Measurements from ENCODE around the gene ZMYND8. TPM values are rescaled to one million over a fixed set of nuclear protein-coding genes. Genes with fewer than 3 reads are reported as not detected.
"Not testable (repeated sequence)": the region's sequence is repeated elsewhere in the genome, so short reads cannot be mapped to it uniquely, and the experiment has no call there.

ZMYND8 gene
- total and polyA plus RNA-seq, 2 donors: 15.6 to 29.0 TPM

DNA sequence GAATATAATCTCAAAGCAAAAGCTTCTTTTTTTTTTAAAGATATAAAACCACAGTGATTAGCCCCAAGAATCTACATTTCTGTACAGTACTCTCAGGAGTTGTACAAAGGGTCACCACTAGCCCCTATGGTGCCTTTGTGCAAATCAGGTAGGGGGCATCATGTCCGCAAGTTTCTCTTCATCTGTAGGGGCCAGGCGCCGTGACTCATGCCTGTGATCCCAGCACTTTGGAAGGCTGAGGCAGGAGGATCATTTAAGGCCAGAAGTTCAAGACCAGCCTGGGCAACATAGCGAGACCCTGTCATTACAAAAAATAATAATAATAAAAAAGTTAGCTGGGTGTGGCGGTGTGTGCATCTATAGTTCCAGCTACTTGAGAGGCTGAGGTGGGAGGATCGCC is 63.9 kb downstream of the ZMYND8 start:
- H3K36me3 ChIP-seq (ENCODE audit: insufficient read depth): peaks cover 2% of the 10 kb centered on the region
- WGBS: 97% methylated on average over 6 of the region's 6 CpGs
- no peak for DNase-seq (ENCODE audit: extremely low spot score)

DNA sequence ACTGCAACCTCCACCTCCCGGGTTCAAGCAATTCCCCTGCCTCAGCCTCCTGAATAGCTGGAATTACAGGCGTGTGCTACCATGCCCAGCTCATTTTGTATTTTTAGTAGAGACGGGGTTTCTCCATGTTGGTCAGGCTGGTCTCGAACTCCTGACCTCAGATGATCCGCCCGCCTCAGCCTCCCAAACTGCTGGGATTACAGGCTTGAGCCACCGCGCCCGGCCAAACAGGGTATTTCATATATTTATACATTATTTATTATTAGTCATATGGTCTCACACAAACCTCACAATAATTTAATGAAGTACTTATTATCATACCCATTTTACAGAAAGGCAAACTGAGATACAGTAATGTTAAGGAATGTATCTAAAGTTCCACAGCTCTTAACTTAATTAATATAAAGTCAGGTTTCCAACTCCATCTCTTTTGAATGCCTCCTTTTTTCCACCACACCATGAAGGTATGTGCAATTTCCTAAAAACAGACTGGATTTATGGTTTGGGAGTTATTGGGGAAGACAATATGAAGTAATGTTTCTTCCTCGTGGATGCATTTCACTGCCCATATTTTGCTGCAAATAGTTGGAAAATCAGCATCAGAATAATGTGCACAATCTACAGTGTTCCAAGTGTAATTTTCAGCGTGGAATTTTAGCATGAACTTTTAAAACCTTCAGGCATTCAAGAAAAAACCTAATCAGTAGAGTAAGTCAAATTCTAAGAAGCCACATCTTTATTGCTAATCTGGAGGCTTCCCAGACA is 65.7 kb downstream of the ZMYND8 start:
- H3K27ac ChIP-seq (ENCODE audit: low read depth): no peak overlapping the region
- H3K36me3 ChIP-seq (ENCODE audit: insufficient read depth): peaks cover 2% of the 10 kb centered on the region
- H3K4me1 ChIP-seq (ENCODE audit: insufficient read depth): no peaks in the 10 kb centered on the region
- 93% methylated on average over 11 of the region's 11 CpGs for WGBS
- H3K4me3 ChIP-seq (ENCODE audit: low read depth, low read length): no peak overlapping the region
- no peak for DNase-seq (ENCODE audit: extremely low spot score)

More for the DNA sequence above, 63.9 kb downstream of the ZMYND8 start:
- H3K4me3 ChIP-seq (ENCODE audit: low read depth, low read length): no peak overlapping the region
- H3K27ac ChIP-seq (ENCODE audit: low read depth): no peak overlapping the region
- no peaks in the 10 kb centered on the region for H3K4me1 ChIP-seq (ENCODE audit: insufficient read depth)

- H3K36me3 ChIP-seq (ENCODE audit: insufficient read depth): peaks cover 2% of the 10 kb centered on the region
Measured at GRCh38 chr20:47290008-47290407, 66.5 kb downstream of the ZMYND8 start.

GRCh38 chr20:47289096-47289495 is 67.4 kb downstream of the ZMYND8 start:
- Histone ChIP-seq H3K4me3 (ENCODE audit: low read depth, low read length) (no peak overlapping the region), H3K27ac (ENCODE audit: low read depth) (no peak overlapping the region), H3K4me1 (ENCODE audit: insufficient read depth) (no peaks in the 10 kb centered on the region), H3K36me3 (ENCODE audit: insufficient read depth) (peaks cover 8% of the 10 kb centered on the region)
- WGBS: 92% methylated on average over 3 of the region's 3 CpGs
- DNase-seq (ENCODE audit: extremely low spot score): no peak

More at GRCh38 chr20:47290008-47290407, 66.5 kb downstream of the ZMYND8 start:
- 96% methylated on average over 3 of the region's 3 CpGs for WGBS
- Histone ChIP-seq H3K4me3 (ENCODE audit: low read depth, low read length) (no peak overlapping the region), H3K4me1 (ENCODE audit: insufficient read depth) (no peaks in the 10 kb centered on the region), H3K27ac (ENCODE audit: low read depth) (no peak overlapping the region)
- DNase-seq (ENCODE audit: extremely low spot score): no peak

GRCh38 chr20:47288530-47288929 is 68.0 kb downstream of the ZMYND8 start:
- not testable (repeated sequence) for H3K4me1 ChIP-seq (ENCODE audit: insufficient read depth); H3K4me3 ChIP-seq (ENCODE audit: low read depth, low read length); H3K27ac ChIP-seq (ENCODE audit: low read depth); H3K36me3 ChIP-seq (ENCODE audit: insufficient read depth); DNase-seq (ENCODE audit: extremely low spot score)
- WGBS: 96% methylated on average over 8 of the region's 8 CpGs

GRCh38 chr20:47287609-47288144 is 68.8 kb downstream of the ZMYND8 start:
- Histone ChIP-seq H3K36me3 (ENCODE audit: insufficient read depth) (peaks cover 6% of the 10 kb centered on the region), H3K4me3 (ENCODE audit: low read depth, low read length) (no peak overlapping the region), H3K27ac (ENCODE audit: low read depth) (no peak overlapping the region), H3K4me1 (ENCODE audit: insufficient read depth) (no peaks in the 10 kb centered on the region)
- no peak for DNase-seq (ENCODE audit: extremely low spot score)
- WGBS: 95% methylated on average over 6 of the region's 6 CpGs

DNA sequence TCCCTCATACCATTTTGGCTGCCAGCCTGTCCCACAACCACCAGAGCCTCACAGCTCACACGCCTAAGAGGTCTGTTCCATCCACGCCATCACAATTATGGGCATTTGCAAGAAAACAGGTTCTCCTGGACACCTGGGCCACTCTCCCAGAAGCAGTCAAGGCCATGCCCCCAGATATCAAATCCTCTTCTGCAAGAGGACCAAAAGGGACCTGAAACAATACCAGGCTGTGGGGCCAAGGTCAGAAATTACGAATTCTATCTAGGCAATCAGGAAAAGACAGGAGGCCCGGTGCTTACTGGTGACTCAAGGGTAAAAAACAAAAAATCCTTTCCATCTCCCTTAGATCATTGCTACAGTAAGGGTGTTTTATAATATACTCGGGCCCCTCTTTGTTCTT is 69.8 kb downstream of the ZMYND8 start:
- 90% methylated on average over 5 of the region's 5 CpGs for WGBS
- DNase-seq (ENCODE audit: extremely low spot score): no peak
- H3K27ac ChIP-seq (ENCODE audit: low read depth): no peak overlapping the region
- no peaks in the 10 kb centered on the region for H3K4me1 ChIP-seq (ENCODE audit: insufficient read depth)
- H3K36me3 ChIP-seq (ENCODE audit: insufficient read depth): peaks cover 6% of the 10 kb centered on the region
- no peak overlapping the region for H3K4me3 ChIP-seq (ENCODE audit: low read depth, low read length)

- DNase-seq (ENCODE audit: extremely low spot score): no peak
- 90% methylated on average over 4 of the region's 4 CpGs for WGBS
- Histone ChIP-seq H3K36me3 (ENCODE audit: insufficient read depth) (peaks cover 6% of the 10 kb centered on the region), H3K4me1 (ENCODE audit: insufficient read depth) (no peaks in the 10 kb centered on the region), H3K27ac (ENCODE audit: low read depth) (no peak overlapping the region), H3K4me3 (ENCODE audit: low read depth, low read length) (no peak overlapping the region)
Measured at GRCh38 chr20:47285189-47285588, 71.3 kb downstream of the ZMYND8 start.

DNA sequence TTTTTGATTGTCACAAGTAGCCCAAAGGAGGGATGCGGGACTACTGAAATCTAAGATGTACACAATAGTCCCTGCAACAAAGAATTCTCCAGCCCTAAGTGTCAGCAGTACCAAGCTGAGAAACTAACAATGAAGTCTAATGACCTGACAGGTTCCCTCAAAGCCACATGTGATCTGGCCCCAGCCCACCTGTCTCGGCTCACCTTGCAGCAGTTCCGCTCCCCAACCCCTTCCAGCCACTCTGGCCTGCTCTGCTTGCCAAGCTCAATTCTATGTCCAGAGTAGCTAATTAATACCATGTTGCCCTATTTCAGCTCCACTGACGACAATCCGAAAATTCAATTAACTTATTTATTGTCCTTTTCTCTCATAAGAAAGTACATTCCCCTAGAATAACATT is 72.1 kb downstream of the ZMYND8 start:
- WGBS: 99% methylated on average over 5 of the region's 5 CpGs
- no peaks in the 10 kb centered on the region for H3K4me1 ChIP-seq (ENCODE audit: insufficient read depth)
- peaks cover 6% of the 10 kb centered on the region for H3K36me3 ChIP-seq (ENCODE audit: insufficient read depth)
- H3K4me3 ChIP-seq (ENCODE audit: low read depth, low read length): no peak overlapping the region
- H3K27ac ChIP-seq (ENCODE audit: low read depth): no peak overlapping the region
- no peak for DNase-seq (ENCODE audit: extremely low spot score)

- Histone ChIP-seq H3K4me1 (ENCODE audit: insufficient read depth) (no peaks in the 10 kb centered on the region), H3K4me3 (ENCODE audit: low read depth, low read length) (no peak overlapping the region), H3K36me3 (ENCODE audit: insufficient read depth) (peaks cover 6% of the 10 kb centered on the region), H3K27ac (ENCODE audit: low read depth) (no peak overlapping the region)
- no peak for DNase-seq (ENCODE audit: extremely low spot score)
- 56% methylated on average over 3 of the region's 3 CpGs for WGBS
Measured at GRCh38 chr20:47283411-47283810, 73.1 kb downstream of the ZMYND8 start.

- Histone ChIP-seq H3K36me3 (ENCODE audit: insufficient read depth) (peaks cover 6% of the 10 kb centered on the region), H3K27ac (ENCODE audit: low read depth) (no peak overlapping the region), H3K4me3 (ENCODE audit: low read depth, low read length) (no peak overlapping the region), H3K4me1 (ENCODE audit: insufficient read depth) (no peaks in the 10 kb centered on the region)
- 93% methylated on average over 2 of the region's 2 CpGs for WGBS
- DNase-seq (ENCODE audit: extremely low spot score): no peak
Measured at GRCh38 chr20:47282864-47283263, 73.6 kb downstream of the ZMYND8 start.

GRCh38 chr20:47281376-47281775 is 75.1 kb downstream of the ZMYND8 start:
- 71% methylated on average over 4 of the region's 4 CpGs for WGBS
- no peak overlapping the region for H3K27ac ChIP-seq (ENCODE audit: low read depth)
- no peak for DNase-seq (ENCODE audit: extremely low spot score)
- no peak overlapping the region for H3K4me3 ChIP-seq (ENCODE audit: low read depth, low read length)
- no peaks in the 10 kb centered on the region for H3K4me1 ChIP-seq (ENCODE audit: insufficient read depth)
- H3K36me3 ChIP-seq (ENCODE audit: insufficient read depth): peaks cover 6% of the 10 kb centered on the region

- no peaks in the 10 kb centered on the region for H3K4me1 ChIP-seq (ENCODE audit: insufficient read depth)
- WGBS: 88% methylated on average over 3 of the region's 3 CpGs
- no peak overlapping the region for H3K27ac ChIP-seq (ENCODE audit: low read depth)
- H3K4me3 ChIP-seq (ENCODE audit: low read depth, low read length): no peak overlapping the region
- no peak for DNase-seq (ENCODE audit: extremely low spot score)
- H3K36me3 ChIP-seq (ENCODE audit: insufficient read depth): peaks cover 6% of the 10 kb centered on the region
Measured at GRCh38 chr20:47280668-47281067, 75.8 kb downstream of the ZMYND8 start.

GRCh38 chr20:47280228-47280627 is 76.3 kb downstream of the ZMYND8 start:
- no peak overlapping the region for H3K27ac ChIP-seq (ENCODE audit: low read depth)
- H3K36me3 ChIP-seq (ENCODE audit: insufficient read depth): peaks cover 6% of the 10 kb centered on the region
- WGBS: 88% methylated on average over 7 of the region's 7 CpGs
- H3K4me3 ChIP-seq (ENCODE audit: low read depth, low read length): no peak overlapping the region
- no peak for DNase-seq (ENCODE audit: extremely low spot score)
- no peaks in the 10 kb centered on the region for H3K4me1 ChIP-seq (ENCODE audit: insufficient read depth)

Measured in urinary bladder (tissue), 4 donors.